Liver (tissue), 3 donors: ENCODE data around the gene MCM10.

Source experiments
- CTCF ChIP-seq: fragments of 150-350 bp; IDR thresholded peaks from 2 replicates; pipeline ENCODE4 v1.5.1; 2017; ENCODE audit warnings: improper control_type of control experiment, low read depth, low read length; ENCODE audit not compliant: missing input control
- JUND ChIP-seq, 2 donors: IDR thresholded peaks; 2 replicates each; pipeline ENCODE4 v1.6.1; 2016; ENCODE audit warnings: antibody characterized with exemption in 2 of 2
- RAD21 ChIP-seq, 2 donors: IDR thresholded peaks; 2 replicates each; pipeline ENCODE4 v1.6.1; 2016; ENCODE audit warnings: antibody characterized with exemption in 2 of 2, mild to moderate bottlenecking in 2 of 2
- YY1 ChIP-seq: IDR thresholded peaks from 2 replicates; pipeline ENCODE4 v1.6.1; 2016; ENCODE audit warnings: antibody characterized with exemption, mild to moderate bottlenecking
- TF ChIP-seq, protein P1 (sequence below): IDR thresholded peaks from 2 replicates; pipeline ENCODE4 v1.6.1; 2016; ENCODE audit warnings: antibody characterized with exemption
- TF ChIP-seq, protein P2 (sequence below): IDR thresholded peaks from 2 replicates; pipeline ENCODE4 v1.6.1; 2016; ENCODE audit warnings: antibody characterized with exemption, mild to moderate bottlenecking
- donor health status: healthy.
- donor health status: healthy.

GRCh38 chr10:13218878-13219277, 57.5 kb downstream of the MCM10 start:
- TF ChIP-seq CTCF (no peak), JUND (IDR thresholded peaks at IDR 0.05) (no peak), RAD21 (IDR thresholded peaks at IDR 0.05) (no peak), YY1 (no peak)
- TF ChIP-seq, protein P1, sequence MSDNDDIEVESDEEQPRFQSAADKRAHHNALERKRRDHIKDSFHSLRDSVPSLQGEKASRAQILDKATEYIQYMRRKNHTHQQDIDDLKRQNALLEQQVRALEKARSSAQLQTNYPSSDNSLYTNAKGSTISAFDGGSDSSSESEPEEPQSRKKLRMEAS, result no peak
- TF ChIP-seq, protein P2, sequence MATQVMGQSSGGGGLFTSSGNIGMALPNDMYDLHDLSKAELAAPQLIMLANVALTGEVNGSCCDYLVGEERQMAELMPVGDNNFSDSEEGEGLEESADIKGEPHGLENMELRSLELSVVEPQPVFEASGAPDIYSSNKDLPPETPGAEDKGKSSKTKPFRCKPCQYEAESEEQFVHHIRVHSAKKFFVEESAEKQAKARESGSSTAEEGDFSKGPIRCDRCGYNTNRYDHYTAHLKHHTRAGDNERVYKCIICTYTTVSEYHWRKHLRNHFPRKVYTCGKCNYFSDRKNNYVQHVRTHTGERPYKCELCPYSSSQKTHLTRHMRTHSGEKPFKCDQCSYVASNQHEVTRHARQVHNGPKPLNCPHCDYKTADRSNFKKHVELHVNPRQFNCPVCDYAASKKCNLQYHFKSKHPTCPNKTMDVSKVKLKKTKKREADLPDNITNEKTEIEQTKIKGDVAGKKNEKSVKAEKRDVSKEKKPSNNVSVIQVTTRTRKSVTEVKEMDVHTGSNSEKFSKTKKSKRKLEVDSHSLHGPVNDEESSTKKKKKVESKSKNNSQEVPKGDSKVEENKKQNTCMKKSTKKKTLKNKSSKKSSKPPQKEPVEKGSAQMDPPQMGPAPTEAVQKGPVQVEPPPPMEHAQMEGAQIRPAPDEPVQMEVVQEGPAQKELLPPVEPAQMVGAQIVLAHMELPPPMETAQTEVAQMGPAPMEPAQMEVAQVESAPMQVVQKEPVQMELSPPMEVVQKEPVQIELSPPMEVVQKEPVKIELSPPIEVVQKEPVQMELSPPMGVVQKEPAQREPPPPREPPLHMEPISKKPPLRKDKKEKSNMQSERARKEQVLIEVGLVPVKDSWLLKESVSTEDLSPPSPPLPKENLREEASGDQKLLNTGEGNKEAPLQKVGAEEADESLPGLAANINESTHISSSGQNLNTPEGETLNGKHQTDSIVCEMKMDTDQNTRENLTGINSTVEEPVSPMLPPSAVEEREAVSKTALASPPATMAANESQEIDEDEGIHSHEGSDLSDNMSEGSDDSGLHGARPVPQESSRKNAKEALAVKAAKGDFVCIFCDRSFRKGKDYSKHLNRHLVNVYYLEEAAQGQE, result no peak
